PC-9 (cell line): ENCODE results near the gene SH3PXD2A.

Source experiments
- CTCF ChIP-seq: fragments of 200-600 bp; sonication (generic); conservative IDR thresholded peaks from 2 replicates; pipeline ENCODE4 v1.6.1; 2017; ENCODE audit warnings: mixed run types, antibody characterized with exemption, mild to moderate bottlenecking, moderate library complexity
- EZH2 ChIP-seq: fragments of 200-600 bp; sonication (generic); IDR thresholded peaks from 2 replicates; pipeline ENCODE4 v1.8.0; 2017; ENCODE audit warnings: antibody characterized with exemption, low read depth

- no peak for TF ChIP-seq EZH2
- no peak for TF ChIP-seq CTCF
Observed at GRCh38 chr10:103610921-103611511, 244.4 kb downstream of the SH3PXD2A start.
